Adipocyte (in vitro differentiated cells): ENCODE results near the gene PHYHD1.

ENCODE experiments used
- DNase-seq: peaks from one replicate; pipeline ENCODE4 v3.0.0-alpha.2; 2015; ENCODE audit warnings: low read depth
- H3K27me3 ChIP-seq: replicated peaks from 2 replicates; pipeline ENCODE4 v1.7.0; 2013; ENCODE audit warnings: mild to moderate bottlenecking, low read length, moderate library complexity; ENCODE audit not compliant: control insufficient read depth, insufficient read depth
- H3K36me3 ChIP-seq: 2 replicates; pipeline ENCODE4 v1.7.0; 2013; ENCODE audit warnings: low read length, mild to moderate bottlenecking, moderate library complexity; ENCODE audit not compliant: control insufficient read depth, insufficient read depth, severe bottlenecking
- H3K4me1 ChIP-seq: 2 replicates; pipeline ENCODE4 v1.7.0; 2013; ENCODE audit warnings: mild to moderate bottlenecking, low read length, moderate library complexity; ENCODE audit not compliant: control insufficient read depth, insufficient read depth
- H3K4me3 ChIP-seq: 2 replicates; pipeline ENCODE4 v1.7.0; 2013; ENCODE audit warnings: mild to moderate bottlenecking, low read length, moderate library complexity
- H3K9ac ChIP-seq: 2 replicates; pipeline ENCODE4 v1.7.0; 2013; ENCODE audit warnings: mild to moderate bottlenecking, low read length, moderate library complexity
- H3K9me3 ChIP-seq: 2 replicates; pipeline ENCODE4 v1.7.0; 2013; ENCODE audit warnings: mild to moderate bottlenecking, low read length, moderate library complexity; ENCODE audit not compliant: control insufficient read depth

The PHYHD1 gene

DNA sequence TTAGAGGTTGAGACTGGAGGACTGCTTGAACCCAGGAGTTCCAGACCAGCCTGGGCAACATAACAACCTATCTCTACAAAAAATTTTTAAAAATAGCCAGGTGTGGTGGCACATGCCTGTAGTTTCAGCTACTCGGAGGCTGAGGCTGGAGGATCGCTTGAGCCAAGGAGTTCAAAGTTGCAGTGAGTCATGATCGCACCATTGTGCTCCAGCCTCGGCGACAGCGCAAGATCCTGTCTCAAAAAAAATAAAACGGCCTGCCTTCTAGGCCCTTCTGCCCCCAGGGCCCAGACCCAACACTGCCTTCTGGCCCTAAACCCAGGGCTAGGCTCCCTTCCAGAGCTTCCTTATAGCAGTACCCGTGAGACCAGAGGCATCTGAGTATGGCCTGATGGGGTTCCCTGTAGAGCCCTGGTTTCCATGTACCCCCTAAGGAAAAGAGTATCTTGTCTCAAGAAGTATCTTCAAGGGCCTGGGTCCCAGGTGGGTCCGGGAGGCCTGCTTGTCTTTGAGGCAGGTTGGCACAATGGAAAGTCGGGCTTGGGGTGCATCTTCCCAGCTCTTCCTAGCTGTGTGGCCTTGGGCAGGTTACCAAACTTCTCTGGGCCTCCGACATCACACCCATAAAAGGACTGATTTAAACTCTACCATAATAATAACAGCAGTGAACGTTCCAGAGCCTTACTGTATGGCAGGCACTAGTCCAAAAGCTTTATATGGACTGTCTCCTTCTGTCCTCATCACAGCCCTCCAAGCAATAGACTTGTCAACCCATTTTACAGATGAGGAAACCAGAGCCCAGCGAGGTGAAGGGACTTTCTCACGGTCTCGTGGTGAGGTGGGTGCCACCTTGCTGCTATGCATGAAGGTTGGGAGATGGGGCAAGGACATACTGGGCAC is 29.2 kb upstream of the PHYHD1 start:
- peaks cover 26% of the 10 kb centered on the region for H3K36me3 ChIP-seq
- peaks cover 41% of the 10 kb centered on the region for H3K4me1 ChIP-seq
- H3K9me3 ChIP-seq = no peaks in the 10 kb centered on the region
- peak overlapping the region; percentile 8 for H3K9ac ChIP-seq
- no peak overlapping the region for H3K4me3 ChIP-seq
- no peak for DNase-seq
- H3K27me3 ChIP-seq = no peaks in the 10 kb centered on the region

DNA sequence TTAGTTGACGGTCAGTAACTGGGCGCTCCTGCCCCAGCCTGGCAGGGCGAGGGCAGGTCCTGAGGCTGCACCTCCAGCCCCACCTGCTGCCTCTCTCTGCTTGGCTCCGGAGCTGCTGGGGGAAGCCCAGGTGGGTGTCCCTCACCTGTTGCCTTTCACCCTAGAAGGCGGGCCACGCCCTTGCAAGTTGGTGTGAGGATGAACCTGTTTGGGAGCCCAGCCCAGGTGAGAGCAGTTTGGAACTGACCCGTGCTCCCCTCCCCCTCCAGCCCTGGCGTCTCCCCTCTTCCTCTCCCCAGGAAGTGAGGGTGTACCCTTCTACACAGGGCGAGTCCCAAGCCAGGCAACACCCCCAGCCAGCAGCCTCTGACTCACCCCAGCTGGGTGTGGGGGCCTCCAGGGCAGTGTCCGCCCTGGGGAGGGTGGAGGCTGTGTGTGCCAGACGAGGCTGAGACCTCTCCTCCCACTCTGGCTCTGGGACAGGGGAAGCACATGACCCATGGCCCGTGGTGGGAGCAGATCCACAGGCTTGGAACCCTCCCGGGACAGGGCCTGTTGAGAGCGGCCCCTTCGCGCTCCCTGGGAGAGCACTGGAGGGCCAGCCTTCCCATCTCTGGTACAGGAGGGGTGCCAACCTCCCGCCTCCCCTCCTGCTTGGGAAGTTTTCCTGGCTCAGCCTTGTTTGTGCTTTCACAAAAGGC is 28.4 kb upstream of the PHYHD1 start:
- H3K9me3 ChIP-seq = no peaks in the 10 kb centered on the region
- no peaks in the 10 kb centered on the region for H3K27me3 ChIP-seq
- peak overlapping the region; percentile 85 for H3K9ac ChIP-seq
- H3K36me3 ChIP-seq = peaks cover 29% of the 10 kb centered on the region
- peaks cover 41% of the 10 kb centered on the region for H3K4me1 ChIP-seq
- H3K4me3 ChIP-seq = peak overlapping the region; percentile 60
- peak; percentile 85 for DNase-seq

DNA sequence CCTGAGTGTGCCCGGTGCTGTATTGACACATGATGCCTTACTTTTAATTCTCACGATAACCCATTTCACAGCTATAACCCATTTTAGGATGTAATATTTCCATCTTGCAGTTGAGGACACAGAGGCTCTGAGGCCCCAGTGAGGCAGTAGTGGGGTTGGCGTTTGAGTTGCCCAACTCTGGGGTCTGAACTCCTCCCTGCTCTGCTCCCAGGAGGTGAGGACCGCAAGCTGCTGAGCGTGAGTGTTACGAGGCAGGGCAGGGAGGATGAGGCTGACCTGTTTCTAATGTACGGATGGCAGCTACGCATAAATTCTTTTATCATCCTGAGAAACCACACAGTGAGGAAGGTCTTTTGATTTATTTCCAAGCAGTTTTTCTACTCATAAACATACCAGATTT is 27.4 kb upstream of the PHYHD1 start:
- DNase-seq = no peak
- no peaks in the 10 kb centered on the region for H3K27me3 ChIP-seq
- H3K36me3 ChIP-seq = peaks cover 30% of the 10 kb centered on the region
- H3K4me1 ChIP-seq = peaks cover 35% of the 10 kb centered on the region
- peak overlapping the region; percentile 85 for H3K9ac ChIP-seq
- H3K9me3 ChIP-seq = no peaks in the 10 kb centered on the region
- no peak overlapping the region for H3K4me3 ChIP-seq

DNA sequence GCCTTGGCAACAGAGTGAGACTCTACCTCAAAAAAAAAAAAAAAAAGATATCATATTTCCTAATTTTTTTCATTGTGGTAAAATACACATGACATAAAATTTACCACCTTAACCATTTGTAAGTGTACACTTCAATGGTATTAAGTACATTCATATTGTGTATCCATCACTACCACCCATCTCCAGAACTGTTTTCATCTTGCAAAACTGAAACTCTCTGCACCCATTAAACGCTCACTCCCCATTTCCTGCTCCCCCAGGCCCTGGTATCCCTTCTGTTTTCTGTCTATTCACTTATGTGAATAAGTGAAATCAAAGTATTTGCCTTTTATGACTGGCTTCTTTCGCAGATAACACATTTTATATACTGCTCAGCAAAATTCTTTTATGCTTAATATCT is 26.0 kb upstream of the PHYHD1 start:
- Histone ChIP-seq H3K9ac (no peak overlapping the region), H3K27me3 (no peaks in the 10 kb centered on the region), H3K36me3 (peaks cover 34% of the 10 kb centered on the region), H3K4me1 (peaks cover 31% of the 10 kb centered on the region), H3K4me3 (no peak overlapping the region), H3K9me3 (no peaks in the 10 kb centered on the region)
- DNase-seq = no peak

DNA sequence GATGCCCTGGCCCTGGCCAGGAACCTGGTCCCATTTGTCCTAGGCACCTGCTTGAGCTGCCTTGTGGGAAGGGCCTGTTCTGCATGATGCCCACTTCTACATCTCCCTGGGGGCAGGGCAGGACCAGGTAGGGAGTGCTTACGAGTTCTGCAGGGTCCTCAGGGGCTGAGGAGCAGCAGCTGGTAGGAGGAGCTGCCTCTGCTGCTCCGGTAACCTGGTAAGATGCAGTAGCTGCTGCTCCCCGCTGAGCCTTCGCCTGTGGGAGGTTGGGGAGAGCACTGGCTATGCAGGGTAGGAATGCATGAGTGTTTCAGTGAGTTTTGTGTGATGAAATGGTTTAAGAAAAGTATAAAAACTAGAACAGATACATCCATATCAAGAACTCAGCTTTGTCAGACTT is 25.2 kb upstream of the PHYHD1 start:
- Histone ChIP-seq H3K4me3 (no peak overlapping the region), H3K4me1 (peaks cover 24% of the 10 kb centered on the region), H3K9me3 (no peaks in the 10 kb centered on the region), H3K9ac (no peak overlapping the region), H3K36me3 (peaks cover 35% of the 10 kb centered on the region), H3K27me3 (no peaks in the 10 kb centered on the region)
- no peak for DNase-seq

DNA sequence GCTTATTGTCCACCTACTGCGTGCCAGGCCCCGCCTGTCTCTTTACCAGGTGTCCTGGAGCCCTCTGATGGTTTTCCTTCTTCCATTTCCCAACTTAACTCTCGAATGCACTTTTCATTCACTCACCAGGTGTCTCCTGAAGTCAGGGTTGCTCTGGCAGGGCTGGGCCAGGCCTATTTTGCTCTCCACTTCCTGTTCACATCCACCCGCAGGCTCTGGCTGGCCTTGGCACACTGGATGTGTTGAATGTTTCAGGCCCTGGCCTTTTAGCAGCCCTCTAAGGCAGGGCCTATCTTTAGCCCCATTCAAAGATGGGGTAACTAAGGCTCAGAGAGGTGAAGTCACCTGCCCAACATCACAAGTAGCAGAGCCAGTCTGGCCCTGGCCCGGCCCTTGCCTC is 22.4 kb upstream of the PHYHD1 start:
- Histone ChIP-seq H3K4me1 (peaks cover 1% of the 10 kb centered on the region), H3K4me3 (no peak overlapping the region), H3K36me3 (peaks cover 35% of the 10 kb centered on the region), H3K9me3 (no peaks in the 10 kb centered on the region), H3K9ac (no peak overlapping the region), H3K27me3 (no peaks in the 10 kb centered on the region)
- DNase-seq = no peak

DNA sequence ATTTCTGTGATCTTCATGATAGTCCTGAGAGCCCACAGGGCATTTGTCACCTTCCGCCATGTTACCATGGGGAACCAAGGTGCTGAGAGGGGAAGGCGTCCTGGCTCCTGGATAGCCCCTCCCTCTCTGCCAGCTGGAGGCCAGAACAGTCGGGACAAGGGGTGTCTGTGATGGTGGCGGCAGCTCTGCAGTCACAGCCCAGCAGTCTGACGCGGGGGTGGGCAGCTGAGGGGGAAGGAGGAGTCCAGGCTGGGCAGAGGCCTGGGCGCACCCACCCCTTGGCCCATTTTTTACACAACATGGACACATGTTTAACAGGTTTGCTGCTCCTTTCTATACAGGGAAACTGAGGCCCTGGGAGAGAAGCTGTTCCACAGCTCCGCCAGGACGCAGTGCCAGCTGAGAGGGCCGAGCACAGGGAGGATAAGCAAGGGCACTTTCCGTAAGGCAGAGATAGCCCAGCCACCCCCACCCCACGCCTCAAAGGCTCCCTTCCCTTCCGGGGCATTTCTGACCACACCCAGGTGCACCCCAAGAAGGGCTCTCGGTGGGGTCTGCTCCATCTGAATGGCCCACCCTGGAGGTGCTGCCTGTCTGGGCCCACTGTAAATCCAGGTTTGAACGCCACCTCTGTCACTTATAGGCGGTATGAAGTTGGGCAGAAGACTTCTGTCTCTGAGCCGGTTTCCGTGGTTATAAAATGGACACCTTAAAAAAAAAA is 21.8 kb upstream of the PHYHD1 start:
- H3K27me3 ChIP-seq = no peaks in the 10 kb centered on the region
- peaks cover 2% of the 10 kb centered on the region for H3K4me1 ChIP-seq
- H3K9me3 ChIP-seq = no peaks in the 10 kb centered on the region
- no peak overlapping the region for H3K4me3 ChIP-seq
- no peak overlapping the region for H3K9ac ChIP-seq
- no peak for DNase-seq
- H3K36me3 ChIP-seq = peaks cover 35% of the 10 kb centered on the region

DNA sequence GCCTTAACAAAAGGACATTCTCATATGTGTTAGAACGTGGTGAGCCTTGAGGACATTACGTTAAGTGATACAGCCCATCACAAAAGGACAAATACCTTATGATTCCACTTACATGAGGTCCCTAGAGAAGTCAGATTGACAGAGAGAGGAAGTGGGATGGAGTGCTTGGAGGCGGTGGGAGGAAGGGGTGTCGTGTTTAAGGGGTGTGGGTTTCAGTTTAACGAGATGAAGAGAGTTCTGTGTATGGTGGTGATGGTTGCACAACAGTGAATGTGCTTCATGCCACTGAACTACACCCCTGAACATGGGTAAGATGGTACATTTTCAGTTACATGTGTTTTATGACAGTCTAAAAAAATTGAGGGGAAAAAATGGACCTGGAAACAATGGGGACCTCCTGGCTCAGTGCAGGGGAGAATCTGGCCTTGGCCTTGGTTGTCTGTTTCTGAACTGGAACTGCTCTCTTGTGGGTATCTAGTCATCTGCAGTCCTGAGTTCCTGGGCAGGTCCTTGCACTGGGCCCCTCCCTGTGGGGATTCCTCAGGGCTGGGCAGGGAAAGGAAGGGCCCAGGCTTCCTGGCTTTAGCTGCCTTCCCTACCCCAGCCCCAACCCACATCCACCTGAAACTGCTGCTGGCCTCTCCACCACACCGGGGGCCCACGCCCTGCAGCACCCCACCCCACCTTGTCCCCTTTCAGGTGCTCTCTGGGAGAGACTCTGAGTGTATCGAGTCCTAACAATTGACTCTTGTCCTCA is 21.0 kb upstream of the PHYHD1 start:
- H3K36me3 ChIP-seq = peaks cover 35% of the 10 kb centered on the region
- DNase-seq = peak; percentile 21
- no peak overlapping the region for H3K9ac ChIP-seq

DNA sequence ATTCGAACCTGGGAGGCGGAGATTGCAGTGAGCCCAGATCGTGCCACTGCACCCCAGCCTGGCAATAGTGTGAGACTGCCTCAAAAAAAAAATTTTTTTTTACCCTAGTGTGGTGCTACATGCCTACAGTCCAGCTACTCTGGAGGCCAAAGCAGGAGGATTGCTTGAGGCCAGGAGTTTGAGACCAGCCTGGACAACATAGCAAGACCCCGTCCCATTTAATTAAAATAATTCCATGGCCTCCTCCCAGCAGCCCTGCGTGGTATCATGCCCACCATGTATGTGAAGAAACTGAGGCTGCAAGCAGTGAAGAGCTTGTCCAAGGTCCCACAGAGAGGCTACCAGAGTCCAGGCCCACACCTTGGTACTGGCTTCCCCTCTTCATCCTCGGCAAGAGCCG is 19.4 kb upstream of the PHYHD1 start:
- peaks cover 7% of the 10 kb centered on the region for H3K4me1 ChIP-seq
- no peak overlapping the region for H3K4me3 ChIP-seq
- H3K36me3 ChIP-seq = peaks cover 23% of the 10 kb centered on the region
- no peaks in the 10 kb centered on the region for H3K27me3 ChIP-seq
- no peak for DNase-seq
- no peak overlapping the region for H3K9ac ChIP-seq
- no peaks in the 10 kb centered on the region for H3K9me3 ChIP-seq

More for the DNA sequence above, 21.0 kb upstream of the PHYHD1 start:
- no peak overlapping the region for H3K4me3 ChIP-seq
- no peaks in the 10 kb centered on the region for H3K9me3 ChIP-seq
- no peaks in the 10 kb centered on the region for H3K27me3 ChIP-seq
- H3K4me1 ChIP-seq = peaks cover 4% of the 10 kb centered on the region

DNA sequence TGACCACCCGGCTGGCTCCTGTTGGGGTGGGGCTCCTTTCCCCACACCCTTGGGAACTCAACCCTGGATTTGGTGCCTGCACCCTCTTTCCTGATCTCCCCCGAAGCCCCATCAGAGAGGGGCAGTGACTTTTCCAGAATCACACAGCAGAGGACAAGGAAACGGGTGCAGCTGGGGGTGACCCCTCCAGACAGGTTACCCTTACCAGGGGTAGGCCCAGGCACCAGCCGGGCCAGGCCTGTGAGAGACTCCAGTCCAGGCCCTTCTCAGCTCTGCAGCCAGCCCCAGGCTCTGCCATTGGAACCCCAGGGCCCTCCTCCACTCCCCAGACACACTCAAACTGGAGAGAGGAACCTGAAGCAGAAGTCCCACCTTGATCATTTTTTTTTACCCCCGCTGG is 19.0 kb upstream of the PHYHD1 start:
- no peak for DNase-seq
- no peak overlapping the region for H3K4me3 ChIP-seq

More for the DNA sequence above, 19.0 kb upstream of the PHYHD1 start:
- Histone ChIP-seq H3K36me3 (peaks cover 22% of the 10 kb centered on the region), H3K9ac (no peak overlapping the region), H3K9me3 (no peaks in the 10 kb centered on the region), H3K27me3 (no peaks in the 10 kb centered on the region), H3K4me1 (peaks cover 7% of the 10 kb centered on the region)
